A549 (cell line): Measurements from ENCODE around the gene CEP164. TPM values are rescaled to one million over a fixed set of nuclear protein-coding genes. Genes with fewer than 3 reads are reported as not detected.

ENCODE experiments used
- ATAC-seq, 2 experiments: fragments of 200-7000 bp in 1 of 2; fragments of >200 bp in 1 of 2; cut with Nextera tagmentation in 1 of 2; cut with Tn5 transposase in 1 of 2; 3 replicates each; pipeline versions ENCODE4 v1.8.0 to v1.9.1; 2018 to 2020; ENCODE audit warnings: mild to moderate bottlenecking in 1 of 2, moderate library complexity in 1 of 2
- CTCF ChIA-PET: fragments of 300-600 bp; sonication (Branson Sonifier 250); formaldehyde crosslinking; extraction: SDS; loops from one replicate; lab custom pipeline; 2021; ENCODE audit warnings: antibody characterized with exemption, inconsistent platforms; lab: Yijun Ruan, JAX
- POLR2A ChIA-PET: fragments of 350-600 bp; formaldehyde crosslinking; extraction: SDS; loops from one replicate; lab custom pipeline; 2021; ENCODE audit warnings: antibody characterized with exemption, inconsistent platforms; lab: Yijun Ruan, JAX
- DNase-seq, 2 experiments: peaks; one replicate each; pipeline versions ENCODE4 v3.0.0 to v3.0.0-alpha.2; 2011 to 2016; ENCODE audit warnings: low read depth in 1 of 2, low spot score in 1 of 2
- FAIRE-seq: peaks from 2 replicates; lab custom pipeline; 2011; peaks lifted over from hg19 to GRCh38; lab: Jason Lieb, UNC
- H3K27ac ChIP-seq, 2 experiments: fragments of >200 bp; sonication (Bioruptor Twin); formaldehyde crosslinking; 3 replicates each; pipeline ENCODE4 v1.5.1; 2016 to 2017
- H3K4me1 ChIP-seq: fragments of >200 bp; sonication (Bioruptor Twin); formaldehyde crosslinking; 3 replicates; pipeline ENCODE4 v1.6.1; 2016
- H3K4me2 ChIP-seq: fragments of >200 bp; sonication (Bioruptor Twin); formaldehyde crosslinking; 3 replicates; pipeline ENCODE4 v1.6.1; 2016
- H3K4me3 ChIP-seq: fragments of >200 bp; sonication (Bioruptor Twin); formaldehyde crosslinking; 3 replicates; pipeline ENCODE4 v1.5.1; 2016
- H3K9me3 ChIP-seq: fragments of >200 bp; sonication (Bioruptor Twin); formaldehyde crosslinking; 3 replicates; pipeline ENCODE4 v1.6.1; 2016
- CHD4 ChIP-seq: fragments of 200-600 bp; sonication (generic); IDR thresholded peaks from 2 replicates; pipeline ENCODE4 v1.6.1; 2016; ENCODE audit warnings: antibody characterized with exemption, mild to moderate bottlenecking, borderline replicate concordance
- EHMT2 ChIP-seq: fragments of 200-600 bp; sonication (generic); IDR thresholded peaks from 2 replicates; pipeline ENCODE4 v1.6.1; 2016; ENCODE audit warnings: antibody characterized with exemption, low read depth, mild to moderate bottlenecking, moderate library complexity
- FOSB ChIP-seq: fragments of 250-450 bp; sonication (Bioruptor Pico); IDR thresholded peaks from 2 replicates; pipeline ENCODE4 v1.5.0; 2020; ENCODE audit warnings: mild to moderate bottlenecking, moderate library complexity
- FOSL2 ChIP-seq, 2 experiments: fragments of 450-650 bp in 1 of 2; fragments of >200 bp in 1 of 2; sonication (Bioruptor Twin) in 1 of 2; formaldehyde crosslinking; IDR thresholded peaks; 2 replicates each; pipeline versions ENCODE4 v1.5.0 to v1.6.1; 2016 to 2020; ENCODE audit warnings: mild to moderate bottlenecking in 1 of 2, moderate library complexity in 1 of 2
- GATA3 ChIP-seq: IDR thresholded peaks from 2 replicates; pipeline ENCODE4 v1.6.1; 2012; ENCODE audit warnings: borderline replicate concordance
- HOXB5 ChIP-seq: fragments of 250-450 bp; sonication (Bioruptor Pico); IDR thresholded peaks from 2 replicates; pipeline ENCODE4 v1.5.0; 2020; ENCODE audit warnings: mild to moderate bottlenecking, moderate library complexity
- JUN ChIP-seq, 2 experiments: fragments of >200 bp; sonication (Bioruptor Twin); formaldehyde crosslinking; IDR thresholded peaks; 2 replicates in 1 of 2; 3 replicates in 1 of 2; pipeline ENCODE4 v1.6.1; 2016 to 2017
- PHF8 ChIP-seq: fragments of 200-600 bp; sonication (generic); IDR thresholded peaks from 2 replicates; pipeline ENCODE4 v1.6.1; 2016; ENCODE audit warnings: low read depth, mild to moderate bottlenecking, antibody characterized with exemption, moderate library complexity, borderline replicate concordance
- POLR2A ChIP-seq: IDR thresholded peaks from 2 replicates; pipeline ENCODE4 v1.6.1; 2012; ENCODE audit warnings: mild to moderate bottlenecking, low read length
- POLR2AphosphoS2 ChIP-seq: conservative IDR thresholded peaks from 2 replicates; pipeline ENCODE4 v1.6.1; 2012; ENCODE audit warnings: low read length, improper control_type of control experiment, inconsistent platforms
- RARB ChIP-seq: fragments of 250-450 bp; sonication (Bioruptor Pico); IDR thresholded peaks from 2 replicates; pipeline ENCODE4 v1.8.0; 2021; ENCODE audit warnings: mild to moderate bottlenecking, moderate library complexity
- RFX5 ChIP-seq: fragments of 450-650 bp; IDR thresholded peaks from 2 replicates; pipeline ENCODE4 v1.7.1; 2014; ENCODE audit warnings: antibody characterized with exemption, mild to moderate bottlenecking, moderate library complexity
- SMC3 ChIP-seq: fragments of >200 bp; sonication (Bioruptor Twin); formaldehyde crosslinking; IDR thresholded peaks from 3 replicates; pipeline ENCODE4 v1.6.1; 2018; ENCODE audit warnings: inconsistent platforms
- WGBS: methylation state at CpG from one replicate; pipeline ENCODE4 v1.1.6; 2017; ENCODE audit errors: missing lambda C conversion rate; 5-methylcytosine and 5-hydroxymethylcytosine counted together
- polyA minus RNA-seq: library from RNA; depleted of rRNA, polyadenylated mRNA; stranded (reverse); fragments of >200 nt; gene quantifications from 2 replicates; pipeline ENCODE4 v1.2.3, GENCODE V29; 2011; rRNA and poly(A)+ RNA removed
- polyA plus RNA-seq, 4 experiments: library from polyadenylated mRNA; depleted of rRNA in 3 of 4; stranded (reverse); fragments of >200 nt; fragmentation: RNase III in 1 of 4; extraction: RNeasy Plus Mini Kit Qiagen cat#74134 plus additional on column Dnase treatment in 1 of 4; gene quantifications; 2 replicates in 3 of 4; 3 replicates in 1 of 4; pipeline ENCODE4 v1.2.3, GENCODE V29; 2011 to 2017
- TF ChIP-seq, protein P1 (sequence below): IDR thresholded peaks from 2 replicates; pipeline ENCODE4 v1.6.1; 2012
- TF ChIP-seq, protein P2 (sequence below): fragments of >200 bp; sonication (Bioruptor Twin); formaldehyde crosslinking; IDR thresholded peaks from 3 replicates; pipeline ENCODE4 v1.6.1; 2016
- TF ChIP-seq, protein P3 (sequence below): IDR thresholded peaks from 2 replicates; pipeline ENCODE4 v1.6.1; 2012

CEP164 gene
- polyA plus RNA-seq (2011; rRNA removed): 13.3 and 19.6 TPM in 2 replicates
- polyA plus RNA-seq (2012; cell fraction: cytosol; rRNA removed): 12.2 and 13.5 TPM in 2 replicates
- polyA plus RNA-seq (2012; cell fraction: nucleus; rRNA removed): 55.9 and 56.8 TPM in 2 replicates
- 16.4 to 17.4 TPM (median 16.6 TPM) in 3 replicates for polyA plus RNA-seq (2017; fragmentation: RNase III; extraction: RNeasy Plus Mini Kit Qiagen cat#74134 plus additional on column Dnase treatment)
- 14.8 and 22.1 TPM in 2 replicates for polyA minus RNA-seq

DNA sequence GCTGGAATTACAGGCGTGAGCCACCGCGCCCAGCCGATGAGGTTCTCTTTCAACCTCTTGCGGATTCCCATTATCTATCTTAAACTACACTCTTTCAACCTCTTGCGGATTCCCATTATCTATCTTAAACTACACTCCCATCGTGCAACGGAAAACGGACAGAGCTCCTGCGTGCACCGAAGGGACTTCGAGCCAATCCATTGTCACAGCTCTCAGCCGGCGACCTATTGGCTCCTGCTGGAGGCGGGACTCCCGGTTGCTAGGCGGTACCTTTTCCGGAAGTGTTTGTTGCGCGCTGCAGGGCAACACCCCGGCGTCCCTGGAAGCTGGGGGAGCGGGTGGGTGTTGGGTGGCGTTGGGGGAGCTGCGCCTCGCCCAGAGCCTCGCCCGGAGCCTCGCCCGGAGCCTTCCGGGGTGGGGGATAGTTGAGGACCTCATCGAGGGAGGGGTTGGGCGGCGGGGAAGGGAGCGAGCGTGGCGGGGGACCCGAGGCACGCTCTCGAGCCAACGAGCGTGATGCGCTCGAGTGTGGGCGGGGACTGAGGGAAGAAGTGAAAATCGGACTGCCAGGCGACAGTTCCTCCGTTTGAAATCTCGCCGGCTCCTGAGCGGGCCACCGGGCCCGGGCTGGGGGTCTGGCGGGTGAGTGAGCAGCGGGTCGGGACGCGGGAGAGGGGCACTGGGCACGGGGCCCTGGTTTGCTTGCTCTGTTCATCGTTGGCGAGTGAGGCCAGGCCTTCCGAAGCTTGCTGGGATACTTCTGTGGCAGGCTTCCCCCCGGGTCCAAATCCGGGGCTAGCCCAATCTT is at the start of gene CEP164:
CEP164 (plus strand) TSS at position 288 of the 808 bp plus-strand sequence. CDS start 10,733 bp downstream, outside the sequence.
- no peak for FAIRE-seq

DNA sequence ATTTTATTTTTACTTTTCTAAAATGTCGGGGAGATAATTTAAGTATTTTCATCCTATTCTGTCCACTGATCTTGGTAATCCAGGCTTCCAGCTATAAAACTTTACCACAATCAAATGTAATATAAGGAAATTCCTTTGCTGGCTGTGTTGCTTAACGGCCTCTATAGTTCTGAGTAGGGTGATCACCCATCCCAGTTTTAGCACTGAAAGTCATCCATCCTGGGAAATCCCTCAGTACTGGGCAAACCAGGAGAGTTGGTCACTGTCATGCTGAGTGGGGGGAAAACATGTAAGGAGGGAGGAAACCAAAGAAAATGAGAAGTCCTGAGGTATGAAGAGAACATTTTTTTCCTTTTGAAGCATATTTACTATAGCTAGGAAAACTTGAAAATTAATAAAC is 49.3 kb upstream of the CEP164 start:
- CTCF ChIA-PET: no interaction called here

More for the DNA sequence above, at the start of gene CEP164:
- Histone ChIP-seq H3K4me2 (peak within 1 kb of the TSS; percentile 89), H3K4me1 (peaks cover 8% of the 10 kb centered on the region; the same call in 2 of the 3 replicates), H3K4me3 (peak within 1 kb of the TSS; percentile 68), H3K27ac (peak within 1 kb of the TSS; percentile 90 to 95), H3K9me3 (no peaks in the 10 kb centered on the region)
- TF ChIP-seq, protein P1, sequence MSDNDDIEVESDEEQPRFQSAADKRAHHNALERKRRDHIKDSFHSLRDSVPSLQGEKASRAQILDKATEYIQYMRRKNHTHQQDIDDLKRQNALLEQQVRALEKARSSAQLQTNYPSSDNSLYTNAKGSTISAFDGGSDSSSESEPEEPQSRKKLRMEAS: peak; percentile 48; the same call in 1 of the 2 replicates
- TF ChIP-seq EHMT2 (no peak), PHF8 (peak; percentile 81), HOXB5 (CRISPR knock-in tag) (no peak), CHD4 (peak; percentile 85; the same call in 1 of the 2 replicates), JUN (IDR thresholded peaks at IDR 0.05) (peak in 1 of 2 experiments; percentile 61; a peak in 2 of 5 replicates), RFX5 (peak; percentile 87), POLR2A (peak; percentile 45)
- TF ChIP-seq, protein P2, sequence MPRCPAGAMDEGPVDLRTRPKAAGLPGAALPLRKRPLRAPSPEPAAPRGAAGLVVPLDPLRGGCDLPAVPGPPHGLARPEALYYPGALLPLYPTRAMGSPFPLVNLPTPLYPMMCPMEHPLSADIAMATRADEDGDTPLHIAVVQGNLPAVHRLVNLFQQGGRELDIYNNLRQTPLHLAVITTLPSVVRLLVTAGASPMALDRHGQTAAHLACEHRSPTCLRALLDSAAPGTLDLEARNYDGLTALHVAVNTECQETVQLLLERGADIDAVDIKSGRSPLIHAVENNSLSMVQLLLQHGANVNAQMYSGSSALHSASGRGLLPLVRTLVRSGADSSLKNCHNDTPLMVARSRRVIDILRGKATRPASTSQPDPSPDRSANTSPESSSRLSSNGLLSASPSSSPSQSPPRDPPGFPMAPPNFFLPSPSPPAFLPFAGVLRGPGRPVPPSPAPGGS: 0 out of 3 replicates have a peak, but pooled peaks have one; percentile 10
- ATAC-seq (peak; percentile 99), DNase-seq (peak; percentile 94 to 97)
- CTCF ChIA-PET: interaction anchor here (1.0 kb wide), 1 partner anchor 12 kb away, joined by 3 read pairs; the partner anchor contains the start of gene BACE1
- WGBS: 1% methylated on average over 45 of the region's 64 CpGs
- POLR2A ChIA-PET: interaction anchor here (0.6 to 1.2 kb wide), 4 partner anchors 14 to 552 kb away, joined by 3 to 5 read pairs (median 4); partner anchors contain the start of gene PCSK7

DNA sequence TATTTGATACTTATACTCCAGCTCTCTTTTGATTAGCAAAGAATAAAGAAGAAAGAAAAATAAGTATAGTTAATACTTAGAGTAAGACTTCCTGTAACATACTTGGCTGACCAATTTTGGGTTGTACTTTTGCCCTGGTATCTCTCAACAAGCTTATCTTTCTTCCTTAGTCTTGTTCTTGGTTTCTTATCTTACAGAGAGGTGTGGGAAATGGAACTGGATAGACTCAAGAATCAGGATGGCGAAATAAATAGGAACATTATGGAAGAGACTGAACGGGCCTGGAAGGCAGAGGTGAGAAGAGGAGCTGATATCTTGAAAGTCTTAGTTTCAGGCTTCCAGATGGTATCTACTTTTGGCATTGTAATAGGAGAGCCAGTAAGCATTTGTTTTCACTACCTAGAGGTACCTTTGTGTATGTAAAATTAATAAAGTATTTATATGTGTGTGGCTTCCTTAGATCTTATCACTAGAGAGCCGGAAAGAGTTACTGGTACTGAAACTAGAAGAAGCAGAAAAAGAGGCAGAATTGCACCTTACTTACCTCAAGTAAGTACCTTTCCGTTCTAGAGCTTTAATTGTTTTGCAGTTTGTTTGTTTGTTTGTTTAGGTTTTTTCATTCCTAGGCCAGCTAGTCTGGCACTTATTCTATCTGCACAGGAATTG is 47.8 kb upstream of the CEP164 start:
- ATAC-seq: no peak
- ChIA-PET CTCF (interaction anchor here (0.8 kb wide), 1 partner anchor 8 kb away, joined by 3 read pairs; no protein-coding TSS in a partner anchor), POLR2A (no interaction called here)
- H3K9me3 ChIP-seq: no peaks in the 10 kb centered on the region
- H3K4me3 ChIP-seq: no peak overlapping the region
- no peak overlapping the region for H3K27ac ChIP-seq
- TF ChIP-seq POLR2AphosphoS2 (no peak), GATA3 (no peak)
- TF ChIP-seq, protein P3, sequence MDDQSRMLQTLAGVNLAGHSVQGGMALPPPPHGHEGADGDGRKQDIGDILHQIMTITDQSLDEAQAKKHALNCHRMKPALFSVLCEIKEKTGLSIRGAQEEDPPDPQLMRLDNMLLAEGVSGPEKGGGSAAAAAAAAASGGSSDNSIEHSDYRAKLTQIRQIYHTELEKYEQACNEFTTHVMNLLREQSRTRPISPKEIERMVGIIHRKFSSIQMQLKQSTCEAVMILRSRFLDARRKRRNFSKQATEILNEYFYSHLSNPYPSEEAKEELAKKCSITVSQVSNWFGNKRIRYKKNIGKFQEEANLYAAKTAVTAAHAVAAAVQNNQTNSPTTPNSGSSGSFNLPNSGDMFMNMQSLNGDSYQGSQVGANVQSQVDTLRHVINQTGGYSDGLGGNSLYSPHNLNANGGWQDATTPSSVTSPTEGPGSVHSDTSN: no peak
- DNase-seq: no peak
- no peak for FAIRE-seq
- H3K4me1 ChIP-seq: 0 out of 3 replicates have a peak, but pooled peaks cover 7% of the 10 kb centered on the region
- H3K4me2 ChIP-seq: no peak overlapping the region
- WGBS: 90% methylated on average over 4 of the region's 4 CpGs

More for the DNA sequence above, 49.3 kb upstream of the CEP164 start:
- Histone ChIP-seq H3K27ac (no peak overlapping the region), H3K9me3 (0 out of 3 replicates have a peak, but pooled peaks cover 2% of the 10 kb centered on the region), H3K4me3 (no peak overlapping the region), H3K4me1 (0 out of 3 replicates have a peak, but pooled peaks cover 7% of the 10 kb centered on the region), H3K4me2 (no peak overlapping the region)
- WGBS: 90% methylated on average over 2 of the region's 2 CpGs
- POLR2A ChIA-PET: no interaction called here
- no peak for FAIRE-seq
- no peak for TF ChIP-seq FOSL2 (IDR thresholded peaks at IDR 0.05)
- TF ChIP-seq FOSL2 (CRISPR knock-in tag; IDR thresholded peaks at IDR 0.05): no peak
- TF ChIP-seq SMC3: no peak
- TF ChIP-seq FOSB (CRISPR knock-in tag): no peak
- TF ChIP-seq RARB (CRISPR knock-in tag): no peak
- DNase-seq: no peak
- ATAC-seq: no peak
